ENCODE results near the gene HNRNPA1.
A peak's percentile ranks its signal among the peaks of the same experiment; 100 is the strongest.

Gene HNRNPA1

DNA sequence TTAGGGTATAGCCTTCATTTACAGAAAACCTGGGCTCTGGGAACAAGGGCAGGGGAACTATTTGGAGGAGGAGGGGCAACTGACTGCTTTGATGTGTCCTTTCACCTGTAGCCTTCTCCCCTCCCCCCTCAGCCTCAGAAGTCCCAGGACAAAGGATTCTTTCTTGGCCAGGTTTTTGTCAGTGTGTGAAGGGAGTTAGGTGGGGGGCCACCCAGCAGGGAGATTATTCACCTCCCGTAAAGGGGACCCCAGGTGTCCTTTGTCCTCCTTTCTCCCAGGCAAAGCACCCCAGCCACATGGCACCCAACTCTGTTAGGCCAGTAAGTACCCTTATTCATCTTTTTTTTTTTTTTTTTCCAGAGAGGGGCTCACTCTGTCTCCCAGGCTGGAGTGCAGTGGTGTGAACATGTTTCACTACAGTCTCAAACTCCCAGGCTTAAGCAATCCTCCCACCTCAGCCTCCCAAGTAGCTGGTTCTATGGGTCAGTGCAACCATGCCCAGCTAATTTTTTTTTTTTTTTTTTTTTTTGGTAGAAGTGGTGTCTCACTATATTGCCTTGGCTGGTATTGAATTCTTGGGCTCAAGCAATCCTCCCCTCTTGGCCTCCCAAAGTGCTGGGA, 21.0 kb downstream of the HNRNPA1 start (continued):
- TF ChIP-seq ZNF274 (IDR thresholded peaks at IDR 0.05; ENCODE audit: low read length) = no peak
- no peak for TF ChIP-seq ZNF274 (tag by site-specific recombination; IDR thresholded peaks at IDR 0.05; ENCODE audit: borderline replicate concordance)
- TF ChIP-seq, protein P1, sequence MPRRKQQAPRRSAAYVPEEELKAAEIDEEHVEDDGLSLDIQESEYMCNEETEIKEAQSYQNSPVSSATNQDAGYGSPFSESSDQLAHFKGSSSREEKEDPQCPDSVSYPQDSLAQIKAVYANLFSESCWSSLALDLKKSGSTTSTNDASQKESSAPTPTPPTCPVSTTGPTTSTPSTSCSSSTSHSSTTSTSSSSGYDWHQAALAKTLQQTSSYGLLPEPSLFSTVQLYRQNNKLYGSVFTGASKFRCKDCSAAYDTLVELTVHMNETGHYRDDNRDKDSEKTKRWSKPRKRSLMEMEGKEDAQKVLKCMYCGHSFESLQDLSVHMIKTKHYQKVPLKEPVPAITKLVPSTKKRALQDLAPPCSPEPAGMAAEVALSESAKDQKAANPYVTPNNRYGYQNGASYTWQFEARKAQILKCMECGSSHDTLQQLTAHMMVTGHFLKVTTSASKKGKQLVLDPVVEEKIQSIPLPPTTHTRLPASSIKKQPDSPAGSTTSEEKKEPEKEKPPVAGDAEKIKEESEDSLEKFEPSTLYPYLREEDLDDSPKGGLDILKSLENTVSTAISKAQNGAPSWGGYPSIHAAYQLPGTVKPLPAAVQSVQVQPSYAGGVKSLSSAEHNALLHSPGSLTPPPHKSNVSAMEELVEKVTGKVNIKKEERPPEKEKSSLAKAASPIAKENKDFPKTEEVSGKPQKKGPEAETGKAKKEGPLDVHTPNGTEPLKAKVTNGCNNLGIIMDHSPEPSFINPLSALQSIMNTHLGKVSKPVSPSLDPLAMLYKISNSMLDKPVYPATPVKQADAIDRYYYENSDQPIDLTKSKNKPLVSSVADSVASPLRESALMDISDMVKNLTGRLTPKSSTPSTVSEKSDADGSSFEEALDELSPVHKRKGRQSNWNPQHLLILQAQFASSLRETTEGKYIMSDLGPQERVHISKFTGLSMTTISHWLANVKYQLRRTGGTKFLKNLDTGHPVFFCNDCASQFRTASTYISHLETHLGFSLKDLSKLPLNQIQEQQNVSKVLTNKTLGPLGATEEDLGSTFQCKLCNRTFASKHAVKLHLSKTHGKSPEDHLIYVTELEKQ (tag by site-specific recombination; IDR thresholded peaks at IDR 0.05; ENCODE audit: borderline replicate concordance) = no peak
- peak; percentile 69 for TF ChIP-seq SCRT2 (tag by site-specific recombination; IDR thresholded peaks at IDR 0.05)
- TF ChIP-seq, protein P2, sequence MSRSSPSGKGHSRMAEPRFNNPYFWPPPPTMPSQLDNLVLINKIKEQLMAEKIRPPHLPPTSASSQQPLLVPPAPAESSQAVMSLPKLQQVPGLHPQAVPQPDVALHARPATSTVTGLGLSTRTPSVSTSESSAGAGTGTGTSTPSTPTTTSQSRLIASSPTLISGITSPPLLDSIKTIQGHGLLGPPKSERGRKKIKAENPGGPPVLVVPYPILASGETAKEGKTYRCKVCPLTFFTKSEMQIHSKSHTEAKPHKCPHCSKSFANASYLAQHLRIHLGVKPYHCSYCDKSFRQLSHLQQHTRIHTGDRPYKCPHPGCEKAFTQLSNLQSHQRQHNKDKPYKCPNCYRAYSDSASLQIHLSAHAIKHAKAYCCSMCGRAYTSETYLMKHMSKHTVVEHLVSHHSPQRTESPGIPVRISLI (tag by site-specific recombination; IDR thresholded peaks at IDR 0.05) = peak; percentile 83
- TF ChIP-seq, protein P3, sequence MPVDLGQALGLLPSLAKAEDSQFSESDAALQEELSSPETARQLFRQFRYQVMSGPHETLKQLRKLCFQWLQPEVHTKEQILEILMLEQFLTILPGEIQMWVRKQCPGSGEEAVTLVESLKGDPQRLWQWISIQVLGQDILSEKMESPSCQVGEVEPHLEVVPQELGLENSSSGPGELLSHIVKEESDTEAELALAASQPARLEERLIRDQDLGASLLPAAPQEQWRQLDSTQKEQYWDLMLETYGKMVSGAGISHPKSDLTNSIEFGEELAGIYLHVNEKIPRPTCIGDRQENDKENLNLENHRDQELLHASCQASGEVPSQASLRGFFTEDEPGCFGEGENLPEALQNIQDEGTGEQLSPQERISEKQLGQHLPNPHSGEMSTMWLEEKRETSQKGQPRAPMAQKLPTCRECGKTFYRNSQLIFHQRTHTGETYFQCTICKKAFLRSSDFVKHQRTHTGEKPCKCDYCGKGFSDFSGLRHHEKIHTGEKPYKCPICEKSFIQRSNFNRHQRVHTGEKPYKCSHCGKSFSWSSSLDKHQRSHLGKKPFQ (tag by site-specific recombination; IDR thresholded peaks at IDR 0.05) = 0 out of 2 replicates have a peak, but pooled peaks have one; percentile 57
- no peak for TF ChIP-seq GFI1B (tag by site-specific recombination; IDR thresholded peaks at IDR 0.05)

DNA sequence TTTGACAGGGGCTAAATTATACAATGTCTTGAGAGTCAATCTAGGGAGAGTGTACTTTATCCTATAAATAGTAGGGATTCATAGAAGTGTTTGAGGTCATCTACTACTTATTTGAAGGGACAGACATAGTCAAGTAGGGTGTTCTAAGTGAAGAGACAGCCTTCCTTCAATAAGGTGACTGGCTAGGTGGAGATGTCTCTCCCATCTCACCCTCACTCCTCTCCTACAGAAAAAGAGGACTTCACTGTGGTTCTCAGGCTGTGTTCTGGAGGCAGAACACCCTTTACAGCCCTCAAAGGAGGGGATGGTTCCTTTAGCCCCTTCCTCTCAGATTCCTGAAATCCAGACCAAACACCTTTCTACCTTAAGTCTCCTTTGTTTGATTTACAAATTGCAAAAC, 23.1 kb downstream of the HNRNPA1 start:
- H3K9me3 ChIP-seq (ENCODE audit: control insufficient read depth, insufficient read depth, low read depth, low read length) = no peaks in the 10 kb centered on the region
- no peaks in the 10 kb centered on the region for H3K36me3 ChIP-seq (ENCODE audit: control insufficient read depth in 2 of 2, insufficient read depth in 1 of 2, low read length in 2 of 2)
- H3K27ac ChIP-seq (ENCODE audit: extremely low read depth, low read depth, low read length) = no peak overlapping the region
- ChIA-PET POLR2A (interaction anchor here (0.5 to 1.0 kb wide), 2 partner anchors 23 to 304 kb away, joined by 3 to 6 read pairs; partner anchors contain the start of genes CBX5, HNRNPA1 and HOXC9), CTCF (no interaction called here)
- H3K4me3 ChIP-seq (ENCODE audit: low read depth, low read length) = no peak overlapping the region
- peaks cover 11% of the 10 kb centered on the region for H3K4me1 ChIP-seq (ENCODE audit: control insufficient read depth, insufficient read depth, low read length)
- TF ChIP-seq GLI4 (tag by site-specific recombination; IDR thresholded peaks at IDR 0.05) (no peak), ZNF214 (tag by site-specific recombination; IDR thresholded peaks at IDR 0.05; ENCODE audit: borderline replicate concordance) (no peak), SETDB1 (IDR thresholded peaks at IDR 0.05; ENCODE audit: insufficient read length, low read length) (no peak), YY1 (tag by site-specific recombination; IDR thresholded peaks at IDR 0.05) (no peak), ZNF132 (tag by site-specific recombination; IDR thresholded peaks at IDR 0.05; ENCODE audit: borderline replicate concordance) (no peak), ZNF544 (tag by site-specific recombination; IDR thresholded peaks at IDR 0.05) (no peak), WT1 (tag by site-specific recombination; IDR thresholded peaks at IDR 0.05) (no peak), ZNF76 (tag by site-specific recombination; IDR thresholded peaks at IDR 0.05; ENCODE audit: borderline replicate concordance, low read depth) (no peak), REPIN1 (tag by site-specific recombination; IDR thresholded peaks at IDR 0.05; ENCODE audit: low read depth) (no peak), KLF10 (tag by site-specific recombination; IDR thresholded peaks at IDR 0.05) (no peak), KLF16 (tag by site-specific recombination; IDR thresholded peaks at IDR 0.05) (no peak), SCRT1 (tag by site-specific recombination; IDR thresholded peaks at IDR 0.05; ENCODE audit: borderline replicate concordance) (no peak), KLF8 (tag by site-specific recombination; IDR thresholded peaks at IDR 0.05) (no peak), ZSCAN30 (tag by site-specific recombination; IDR thresholded peaks at IDR 0.05) (no peak), ZFP37 (tag by site-specific recombination; IDR thresholded peaks at IDR 0.05) (no peak)
- TF ChIP-seq, protein P4, sequence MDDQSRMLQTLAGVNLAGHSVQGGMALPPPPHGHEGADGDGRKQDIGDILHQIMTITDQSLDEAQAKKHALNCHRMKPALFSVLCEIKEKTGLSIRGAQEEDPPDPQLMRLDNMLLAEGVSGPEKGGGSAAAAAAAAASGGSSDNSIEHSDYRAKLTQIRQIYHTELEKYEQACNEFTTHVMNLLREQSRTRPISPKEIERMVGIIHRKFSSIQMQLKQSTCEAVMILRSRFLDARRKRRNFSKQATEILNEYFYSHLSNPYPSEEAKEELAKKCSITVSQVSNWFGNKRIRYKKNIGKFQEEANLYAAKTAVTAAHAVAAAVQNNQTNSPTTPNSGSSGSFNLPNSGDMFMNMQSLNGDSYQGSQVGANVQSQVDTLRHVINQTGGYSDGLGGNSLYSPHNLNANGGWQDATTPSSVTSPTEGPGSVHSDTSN (CRISPR knock-in tag; IDR thresholded peaks at IDR 0.05) = no peak
- TF ChIP-seq, protein P5, sequence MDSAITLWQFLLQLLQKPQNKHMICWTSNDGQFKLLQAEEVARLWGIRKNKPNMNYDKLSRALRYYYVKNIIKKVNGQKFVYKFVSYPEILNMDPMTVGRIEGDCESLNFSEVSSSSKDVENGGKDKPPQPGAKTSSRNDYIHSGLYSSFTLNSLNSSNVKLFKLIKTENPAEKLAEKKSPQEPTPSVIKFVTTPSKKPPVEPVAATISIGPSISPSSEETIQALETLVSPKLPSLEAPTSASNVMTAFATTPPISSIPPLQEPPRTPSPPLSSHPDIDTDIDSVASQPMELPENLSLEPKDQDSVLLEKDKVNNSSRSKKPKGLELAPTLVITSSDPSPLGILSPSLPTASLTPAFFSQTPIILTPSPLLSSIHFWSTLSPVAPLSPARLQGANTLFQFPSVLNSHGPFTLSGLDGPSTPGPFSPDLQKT (IDR thresholded peaks at IDR 0.05; ENCODE audit: borderline replicate concordance, low read depth, low read length) = no peak
- TF ChIP-seq, protein P6, sequence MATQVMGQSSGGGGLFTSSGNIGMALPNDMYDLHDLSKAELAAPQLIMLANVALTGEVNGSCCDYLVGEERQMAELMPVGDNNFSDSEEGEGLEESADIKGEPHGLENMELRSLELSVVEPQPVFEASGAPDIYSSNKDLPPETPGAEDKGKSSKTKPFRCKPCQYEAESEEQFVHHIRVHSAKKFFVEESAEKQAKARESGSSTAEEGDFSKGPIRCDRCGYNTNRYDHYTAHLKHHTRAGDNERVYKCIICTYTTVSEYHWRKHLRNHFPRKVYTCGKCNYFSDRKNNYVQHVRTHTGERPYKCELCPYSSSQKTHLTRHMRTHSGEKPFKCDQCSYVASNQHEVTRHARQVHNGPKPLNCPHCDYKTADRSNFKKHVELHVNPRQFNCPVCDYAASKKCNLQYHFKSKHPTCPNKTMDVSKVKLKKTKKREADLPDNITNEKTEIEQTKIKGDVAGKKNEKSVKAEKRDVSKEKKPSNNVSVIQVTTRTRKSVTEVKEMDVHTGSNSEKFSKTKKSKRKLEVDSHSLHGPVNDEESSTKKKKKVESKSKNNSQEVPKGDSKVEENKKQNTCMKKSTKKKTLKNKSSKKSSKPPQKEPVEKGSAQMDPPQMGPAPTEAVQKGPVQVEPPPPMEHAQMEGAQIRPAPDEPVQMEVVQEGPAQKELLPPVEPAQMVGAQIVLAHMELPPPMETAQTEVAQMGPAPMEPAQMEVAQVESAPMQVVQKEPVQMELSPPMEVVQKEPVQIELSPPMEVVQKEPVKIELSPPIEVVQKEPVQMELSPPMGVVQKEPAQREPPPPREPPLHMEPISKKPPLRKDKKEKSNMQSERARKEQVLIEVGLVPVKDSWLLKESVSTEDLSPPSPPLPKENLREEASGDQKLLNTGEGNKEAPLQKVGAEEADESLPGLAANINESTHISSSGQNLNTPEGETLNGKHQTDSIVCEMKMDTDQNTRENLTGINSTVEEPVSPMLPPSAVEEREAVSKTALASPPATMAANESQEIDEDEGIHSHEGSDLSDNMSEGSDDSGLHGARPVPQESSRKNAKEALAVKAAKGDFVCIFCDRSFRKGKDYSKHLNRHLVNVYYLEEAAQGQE (tag by site-specific recombination; IDR thresholded peaks at IDR 0.05) = no peak

All from HEK293 (cell line).